HEK293 (cell line): ENCODE results near the gene RIPK3.

Experiments
- CTCF ChIA-PET: fragments of 350-600 bp; formaldehyde crosslinking; extraction: SDS; loops from one replicate; lab custom pipeline; 2021; ENCODE audit warnings: antibody characterized with exemption; lab: Yijun Ruan, JAX
- POLR2A ChIA-PET: fragments of 300-600 bp; formaldehyde crosslinking; extraction: SDS; loops from one replicate; lab custom pipeline; 2020; ENCODE audit warnings: antibody characterized with exemption, inconsistent platforms; lab: Yijun Ruan, JAX
- H3K27ac ChIP-seq: fragments of 200-500 bp; sonication (Bioruptor generic); 2 replicates; pipeline ENCODE4 v1.5.1; 2014; ENCODE audit warnings: low read depth, low read length, control low read depth, inconsistent platforms; ENCODE audit errors: extremely low read depth
- H3K36me3 ChIP-seq, 2 experiments: fragments of 200-500 bp in 1 of 2; sonication (Bioruptor generic) in 1 of 2; 1 replicate in 1 of 2; 2 replicates in 1 of 2; pipeline ENCODE4 v1.5.1; 2014 to 2017; ENCODE audit warnings: inconsistent platforms in 2 of 2, low read length in 2 of 2; ENCODE audit not compliant: control insufficient read depth in 2 of 2, insufficient read depth in 1 of 2
- H3K4me1 ChIP-seq: fragments of 200-500 bp; sonication (Bioruptor generic); 2 replicates; pipeline ENCODE4 v1.5.1; 2014; ENCODE audit warnings: mild to moderate bottlenecking, low read length, inconsistent platforms; ENCODE audit not compliant: control insufficient read depth, insufficient read depth
- H3K4me3 ChIP-seq: 2 replicates; pipeline ENCODE4 v1.5.1; 2011; ENCODE audit warnings: low read depth, mild to moderate bottlenecking, control low read depth, low read length, moderate library complexity
- H3K9me3 ChIP-seq: fragments of 200-500 bp; sonication (Bioruptor generic); 2 replicates; pipeline ENCODE4 v1.5.1; 2014; ENCODE audit warnings: low read depth, low read length, inconsistent platforms; ENCODE audit not compliant: control insufficient read depth, insufficient read depth
- BCL11A ChIP-seq: fragments of 450-650 bp; formaldehyde crosslinking; IDR thresholded peaks from 2 replicates; pipeline ENCODE4 v1.5.1; 2016; ENCODE audit warnings: low read depth, missing biosample characterization, missing genetic modification characterization
- RBAK ChIP-seq: fragments of 450-650 bp; formaldehyde crosslinking; IDR thresholded peaks from 2 replicates; pipeline ENCODE4 v1.5.1; 2016; ENCODE audit warnings: missing biosample characterization, missing genetic modification characterization
- ZBTB48 ChIP-seq: fragments of 450-650 bp; formaldehyde crosslinking; IDR thresholded peaks from 2 replicates; pipeline ENCODE4 v1.5.1; 2016; ENCODE audit warnings: missing biosample characterization, missing genetic modification characterization
- ZNF114 ChIP-seq: fragments of 450-650 bp; formaldehyde crosslinking; IDR thresholded peaks from 2 replicates; pipeline ENCODE4 v1.5.0; 2017; ENCODE audit warnings: missing biosample characterization, missing genetic modification characterization
- ZNF174 ChIP-seq: fragments of 450-650 bp; formaldehyde crosslinking; IDR thresholded peaks from 2 replicates; pipeline ENCODE4 v1.5.0; 2017; ENCODE audit warnings: missing biosample characterization, mild to moderate bottlenecking, missing genetic modification characterization
- ZNF2 ChIP-seq: fragments of 450-650 bp; formaldehyde crosslinking; IDR thresholded peaks from 2 replicates; pipeline ENCODE4 v1.5.1; 2016; ENCODE audit warnings: missing biosample characterization, missing genetic modification characterization
- ZNF214 ChIP-seq: fragments of 450-650 bp; formaldehyde crosslinking; IDR thresholded peaks from 2 replicates; pipeline ENCODE4 v1.5.1; 2017; ENCODE audit warnings: missing biosample characterization, mild to moderate bottlenecking, missing genetic modification characterization, borderline replicate concordance
- ZNF548 ChIP-seq: fragments of 450-650 bp; formaldehyde crosslinking; IDR thresholded peaks from 2 replicates; pipeline ENCODE4 v1.5.1; 2016; ENCODE audit warnings: missing biosample characterization, missing genetic modification characterization
- ZNF664 ChIP-seq: fragments of 450-650 bp; formaldehyde crosslinking; IDR thresholded peaks from 2 replicates; pipeline ENCODE4 v1.5.1; 2016; ENCODE audit warnings: missing biosample characterization, missing genetic modification characterization
- TF ChIP-seq, protein P1 (sequence below): fragments of 450-650 bp; formaldehyde crosslinking; IDR thresholded peaks from 2 replicates; pipeline ENCODE4 v1.5.1; 2016; ENCODE audit warnings: missing biosample characterization, missing genetic modification characterization
- TF ChIP-seq, protein P2 (sequence below): fragments of 450-650 bp; formaldehyde crosslinking; IDR thresholded peaks from 2 replicates; pipeline ENCODE4 v1.5.1; 2016; ENCODE audit warnings: missing biosample characterization, missing genetic modification characterization

The RIPK3 gene

DNA sequence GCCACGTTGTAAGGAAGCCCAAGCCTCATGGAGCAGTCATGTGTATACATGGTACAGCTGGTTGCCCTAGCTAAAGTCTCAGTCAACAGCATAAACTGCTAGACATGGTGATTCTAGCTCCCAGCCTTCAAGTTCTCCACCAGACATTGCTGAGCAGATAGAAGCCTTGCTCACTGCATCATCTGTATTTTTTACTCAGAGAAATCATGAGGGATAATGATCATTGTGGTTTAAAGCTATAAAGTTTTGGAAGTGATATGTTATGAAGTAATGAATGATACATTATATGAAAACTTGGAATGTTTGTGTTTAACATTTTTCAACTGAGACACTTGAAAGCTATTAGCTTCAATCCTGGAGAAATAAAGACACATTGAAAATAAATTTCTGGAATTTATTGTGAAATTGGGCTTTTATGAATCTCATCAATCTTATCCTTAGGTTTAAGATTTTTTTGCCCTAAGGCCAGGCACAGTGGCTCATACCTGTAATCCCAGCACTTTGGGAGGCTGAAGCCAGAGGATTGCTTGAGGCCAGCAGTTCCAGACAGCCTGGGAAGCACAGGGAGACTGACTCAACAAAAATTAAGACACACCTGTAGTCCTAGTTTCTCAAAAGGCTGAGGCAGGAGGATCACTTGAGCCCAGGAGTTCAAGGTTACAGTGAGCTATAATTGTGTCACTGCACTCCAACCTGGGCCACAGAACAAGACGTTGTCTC lies 22.6 kb upstream of the RIPK3 start:
- CTCF ChIA-PET = interaction anchor here (0.6 to 3.4 kb wide), 10 partner anchors 11 to 74 kb away, joined by 3 to 41 read pairs (median 4); partner anchors contain the start of genes CBLN3, CIDEB and KHNYN
- no peaks in the 10 kb centered on the region for H3K9me3 ChIP-seq

DNA sequence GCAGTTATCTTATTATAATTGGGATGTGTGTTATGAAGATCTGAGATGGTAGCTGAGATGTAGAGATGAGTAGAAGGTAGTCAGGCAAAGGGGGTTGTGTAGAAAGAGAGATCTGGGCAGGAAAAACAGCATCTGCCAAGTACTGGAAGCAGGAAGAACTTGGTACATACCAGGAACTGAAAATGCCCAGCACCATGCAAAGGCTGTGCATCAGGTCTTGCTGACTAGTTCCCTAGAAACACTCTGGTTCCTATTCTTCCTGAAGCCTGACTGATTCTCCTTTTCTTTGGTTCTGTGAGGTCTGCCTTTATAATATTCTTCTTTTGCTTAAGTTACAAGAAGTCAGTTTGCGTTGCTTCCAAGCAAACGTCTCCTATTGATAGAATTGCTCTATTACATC lies 21.5 kb upstream of the RIPK3 start:
- no peak overlapping the region for H3K27ac ChIP-seq
- H3K4me3 ChIP-seq = no peak overlapping the region
- peaks cover 7% of the 10 kb centered on the region for H3K4me1 ChIP-seq
- ChIA-PET POLR2A (interaction anchor here (1.3 kb wide), 1 partner anchor 69 kb away, joined by 3 read pairs; the partner anchor contains the start of gene KHNYN), CTCF (interaction anchor here (0.6 to 3.4 kb wide), 8 partner anchors 10 to 75 kb away, joined by 3 to 41 read pairs (median 4); partner anchors contain the start of genes CBLN3 and KHNYN)
- no peaks in the 10 kb centered on the region for H3K36me3 ChIP-seq
- TF ChIP-seq, protein P1, sequence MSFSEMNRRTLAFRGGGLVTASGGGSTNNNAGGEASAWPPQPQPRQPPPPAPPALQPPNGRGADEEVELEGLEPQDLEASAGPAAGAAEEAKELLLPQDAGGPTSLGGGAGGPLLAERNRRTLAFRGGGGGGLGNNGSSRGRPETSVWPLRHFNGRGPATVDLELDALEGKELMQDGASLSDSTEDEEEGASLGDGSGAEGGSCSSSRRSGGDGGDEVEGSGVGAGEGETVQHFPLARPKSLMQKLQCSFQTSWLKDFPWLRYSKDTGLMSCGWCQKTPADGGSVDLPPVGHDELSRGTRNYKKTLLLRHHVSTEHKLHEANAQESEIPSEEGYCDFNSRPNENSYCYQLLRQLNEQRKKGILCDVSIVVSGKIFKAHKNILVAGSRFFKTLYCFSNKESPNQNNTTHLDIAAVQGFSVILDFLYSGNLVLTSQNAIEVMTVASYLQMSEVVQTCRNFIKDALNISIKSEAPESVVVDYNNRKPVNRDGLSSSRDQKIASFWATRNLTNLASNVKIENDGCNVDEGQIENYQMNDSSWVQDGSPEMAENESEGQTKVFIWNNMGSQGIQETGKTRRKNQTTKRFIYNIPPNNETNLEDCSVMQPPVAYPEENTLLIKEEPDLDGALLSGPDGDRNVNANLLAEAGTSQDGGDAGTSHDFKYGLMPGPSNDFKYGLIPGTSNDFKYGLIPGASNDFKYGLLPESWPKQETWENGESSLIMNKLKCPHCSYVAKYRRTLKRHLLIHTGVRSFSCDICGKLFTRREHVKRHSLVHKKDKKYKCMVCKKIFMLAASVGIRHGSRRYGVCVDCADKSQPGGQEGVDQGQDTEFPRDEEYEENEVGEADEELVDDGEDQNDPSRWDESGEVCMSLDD = no peak
- no peak for TF ChIP-seq RBAK (tag by site-specific recombination)
- H3K9me3 ChIP-seq = no peaks in the 10 kb centered on the region

More for the DNA sequence above, 22.6 kb upstream of the RIPK3 start:
- TF ChIP-seq ZNF114 (tag by site-specific recombination) = no peak
- no peak for TF ChIP-seq ZNF548 (tag by site-specific recombination)
- TF ChIP-seq, protein P1 = no peak
- TF ChIP-seq BCL11A (tag by site-specific recombination) = no peak
- TF ChIP-seq, protein P2, sequence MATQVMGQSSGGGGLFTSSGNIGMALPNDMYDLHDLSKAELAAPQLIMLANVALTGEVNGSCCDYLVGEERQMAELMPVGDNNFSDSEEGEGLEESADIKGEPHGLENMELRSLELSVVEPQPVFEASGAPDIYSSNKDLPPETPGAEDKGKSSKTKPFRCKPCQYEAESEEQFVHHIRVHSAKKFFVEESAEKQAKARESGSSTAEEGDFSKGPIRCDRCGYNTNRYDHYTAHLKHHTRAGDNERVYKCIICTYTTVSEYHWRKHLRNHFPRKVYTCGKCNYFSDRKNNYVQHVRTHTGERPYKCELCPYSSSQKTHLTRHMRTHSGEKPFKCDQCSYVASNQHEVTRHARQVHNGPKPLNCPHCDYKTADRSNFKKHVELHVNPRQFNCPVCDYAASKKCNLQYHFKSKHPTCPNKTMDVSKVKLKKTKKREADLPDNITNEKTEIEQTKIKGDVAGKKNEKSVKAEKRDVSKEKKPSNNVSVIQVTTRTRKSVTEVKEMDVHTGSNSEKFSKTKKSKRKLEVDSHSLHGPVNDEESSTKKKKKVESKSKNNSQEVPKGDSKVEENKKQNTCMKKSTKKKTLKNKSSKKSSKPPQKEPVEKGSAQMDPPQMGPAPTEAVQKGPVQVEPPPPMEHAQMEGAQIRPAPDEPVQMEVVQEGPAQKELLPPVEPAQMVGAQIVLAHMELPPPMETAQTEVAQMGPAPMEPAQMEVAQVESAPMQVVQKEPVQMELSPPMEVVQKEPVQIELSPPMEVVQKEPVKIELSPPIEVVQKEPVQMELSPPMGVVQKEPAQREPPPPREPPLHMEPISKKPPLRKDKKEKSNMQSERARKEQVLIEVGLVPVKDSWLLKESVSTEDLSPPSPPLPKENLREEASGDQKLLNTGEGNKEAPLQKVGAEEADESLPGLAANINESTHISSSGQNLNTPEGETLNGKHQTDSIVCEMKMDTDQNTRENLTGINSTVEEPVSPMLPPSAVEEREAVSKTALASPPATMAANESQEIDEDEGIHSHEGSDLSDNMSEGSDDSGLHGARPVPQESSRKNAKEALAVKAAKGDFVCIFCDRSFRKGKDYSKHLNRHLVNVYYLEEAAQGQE (tag by site-specific recombination) = no peak
- TF ChIP-seq ZNF174 = no peak
- no peak for TF ChIP-seq ZNF2 (tag by site-specific recombination)
- no peak for TF ChIP-seq ZBTB48 (tag by site-specific recombination)
- TF ChIP-seq ZNF664 (tag by site-specific recombination) = no peak
- no peak for TF ChIP-seq ZNF214
- Histone ChIP-seq H3K36me3 (no peaks in the 10 kb centered on the region), H3K4me3 (no peak overlapping the region), H3K4me1 (peaks cover 9% of the 10 kb centered on the region), H3K27ac (no peak overlapping the region)
- POLR2A ChIA-PET = interaction anchor here (1.3 kb wide), 2 partner anchors 68 to 70 kb away, joined by 3 to 4 read pairs; partner anchors contain the start of gene KHNYN
